ENCODE measurements around the gene KRT80.

Gene KRT80

DNA sequence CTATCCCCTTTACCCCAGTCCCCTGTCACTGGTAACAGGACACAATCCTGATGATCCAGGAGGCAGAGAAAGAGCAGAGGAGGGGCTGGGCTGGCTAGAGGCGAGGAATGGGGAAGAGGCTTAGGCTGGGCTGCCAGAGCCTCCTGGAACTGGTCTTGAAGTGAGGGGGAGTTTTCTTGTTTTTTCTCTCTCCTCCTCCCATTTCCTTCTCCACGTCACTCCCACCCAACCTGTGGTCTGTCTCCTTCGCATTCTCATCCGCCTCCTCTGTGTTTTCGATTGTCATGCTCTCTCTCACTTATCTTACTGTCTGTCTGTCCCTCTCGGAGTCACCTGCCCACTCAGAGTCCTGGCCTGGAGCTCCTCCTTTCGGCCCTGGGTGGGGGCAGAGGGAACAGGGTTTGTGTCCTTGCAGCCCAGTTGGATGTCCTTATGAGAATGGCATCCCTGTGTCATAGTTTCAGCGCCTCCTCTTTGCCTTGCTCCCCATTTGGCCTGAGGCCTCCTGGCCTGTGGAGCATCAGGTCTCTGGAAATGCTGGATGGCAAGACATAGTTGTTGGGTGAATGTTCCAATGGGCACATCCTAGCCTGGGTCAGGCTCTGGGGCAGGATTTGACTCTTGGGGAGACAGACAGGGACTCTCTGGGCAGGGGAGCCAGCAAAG lies 3.4 kb upstream of the KRT80 start:
- DNase-seq = no peak

DNA sequence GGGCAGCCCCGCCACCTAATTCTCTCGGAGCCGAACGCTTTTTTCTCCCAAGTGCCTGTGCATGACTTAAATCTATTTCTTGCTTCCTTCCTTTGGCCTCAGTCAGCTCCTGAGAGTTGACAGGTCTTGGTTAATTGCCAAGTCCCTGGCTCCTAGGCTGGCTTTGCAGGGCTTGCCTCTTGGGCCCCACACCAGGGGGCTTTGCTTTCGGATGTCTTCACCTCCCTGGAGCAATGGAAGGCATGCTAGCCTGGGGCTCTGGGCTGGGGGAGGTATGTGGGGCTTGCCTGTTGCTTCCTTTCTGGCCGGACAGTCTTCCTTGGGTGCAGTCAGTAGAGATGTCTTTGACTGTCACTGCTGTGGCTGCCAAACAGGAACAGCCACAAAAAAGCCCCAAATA lies 2.2 kb upstream of the KRT80 start:
- DNase-seq = no peak

GRCh38 chr12:52193532-52193931 lies 1.7 kb upstream of the KRT80 start:
- DNase-seq = no peak

- no peak for DNase-seq
Measured at GRCh38 chr12:52190860-52191729, 719 bp downstream of the KRT80 start.

DNA sequence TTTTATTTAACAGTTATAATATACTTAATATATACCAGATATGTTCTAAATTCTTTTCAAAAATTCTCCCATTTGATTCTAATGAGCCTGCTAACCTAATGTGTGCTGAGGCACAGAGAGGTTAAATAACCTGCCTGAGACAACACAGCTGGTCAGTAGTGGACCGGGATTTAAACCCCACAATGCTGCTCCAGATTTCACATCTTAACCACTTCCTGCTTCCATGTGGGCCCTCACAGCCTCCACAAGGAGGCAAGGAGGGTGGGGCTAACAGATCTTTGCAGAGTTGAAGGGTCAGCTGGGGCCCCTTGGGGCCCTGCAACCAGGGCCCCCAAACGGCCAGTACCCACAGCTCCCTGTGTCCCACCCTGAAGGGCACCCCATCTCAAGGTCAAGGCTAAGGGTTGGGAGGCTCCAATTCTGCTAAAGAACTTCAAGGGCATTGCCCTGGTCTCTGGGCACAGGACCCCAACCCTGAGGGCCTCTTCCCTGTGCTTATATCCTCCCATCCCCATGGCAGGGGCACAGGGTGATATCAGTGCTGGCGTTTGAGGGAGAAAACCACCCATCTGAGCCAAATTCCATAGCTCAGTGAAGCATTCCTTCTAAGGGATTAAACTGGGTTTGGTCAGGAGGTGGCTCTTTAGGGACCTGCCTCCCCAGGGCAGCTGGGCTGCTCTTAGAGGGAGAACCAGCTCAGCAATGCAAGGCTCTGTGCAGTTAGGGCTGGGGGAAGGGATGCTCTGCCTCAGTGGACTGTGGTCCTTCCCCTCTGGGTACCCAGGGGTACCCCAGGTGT lies 2.2 kb downstream of the KRT80 start:
- no peak for DNase-seq

- no peak for DNase-seq
Measured at GRCh38 chr12:52188658-52189057, 3.2 kb downstream of the KRT80 start.

DNA sequence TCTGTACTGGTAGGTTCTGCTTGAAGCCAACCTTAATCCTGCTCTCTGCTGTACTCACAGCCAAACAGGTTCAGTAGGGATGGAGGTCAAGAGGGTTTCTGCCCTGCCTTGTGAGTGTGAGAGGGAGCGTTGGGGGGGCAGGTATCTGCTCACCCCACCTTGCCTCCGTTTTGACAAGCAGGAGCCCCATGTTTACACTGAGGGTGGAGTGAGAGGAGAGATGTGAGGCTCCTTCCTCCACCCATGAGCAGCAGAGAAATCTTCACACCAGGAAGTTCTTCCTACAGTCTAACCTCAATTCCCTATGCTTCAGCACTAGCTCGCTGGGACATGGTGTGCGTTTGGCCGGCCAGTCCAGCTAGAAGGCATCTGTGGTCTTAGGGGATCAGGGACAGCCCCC lies 4.2 kb downstream of the KRT80 start:
- DNase-seq = no peak

- DNase-seq = no peak
Measured at GRCh38 chr12:52187206-52187605, 4.6 kb downstream of the KRT80 start.

- DNase-seq = no peak
Measured at GRCh38 chr12:52186118-52186840, 5.5 kb downstream of the KRT80 start.

DNA sequence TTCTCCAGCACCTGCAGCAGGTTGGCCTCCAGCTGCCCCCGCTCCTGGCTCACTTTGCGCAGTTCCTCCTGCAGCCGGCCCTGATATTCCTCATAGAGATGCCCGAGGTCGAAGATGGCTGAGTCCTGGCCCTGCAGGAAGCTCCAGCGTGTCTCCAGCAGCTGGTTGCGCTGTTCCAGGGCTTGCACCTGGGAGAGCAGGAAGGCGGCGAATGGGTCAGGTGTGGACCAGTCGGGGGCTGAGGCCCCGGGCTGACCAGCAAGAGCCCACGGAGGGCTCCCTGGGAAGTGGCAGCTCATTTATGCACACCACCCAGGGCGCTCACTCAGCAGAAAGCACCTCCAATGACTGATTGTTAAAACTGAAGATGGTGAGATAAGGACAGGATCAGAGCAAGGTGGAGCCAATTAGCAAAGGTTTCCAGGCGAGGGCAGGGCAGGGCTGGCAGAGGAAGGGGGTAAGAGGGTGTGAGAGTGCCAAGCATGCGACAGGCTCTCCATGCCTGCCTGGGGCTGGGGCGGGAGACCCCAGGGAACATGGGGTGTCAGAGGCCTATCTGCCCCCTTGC lies 6.3 kb downstream of the KRT80 start:
- DNase-seq = no peak

GRCh38 chr12:52184813-52185212 lies 7.0 kb downstream of the KRT80 start:
- no peak for DNase-seq

- no peak for DNase-seq
Measured at GRCh38 chr12:52183971-52184370, 7.8 kb downstream of the KRT80 start.

DNA sequence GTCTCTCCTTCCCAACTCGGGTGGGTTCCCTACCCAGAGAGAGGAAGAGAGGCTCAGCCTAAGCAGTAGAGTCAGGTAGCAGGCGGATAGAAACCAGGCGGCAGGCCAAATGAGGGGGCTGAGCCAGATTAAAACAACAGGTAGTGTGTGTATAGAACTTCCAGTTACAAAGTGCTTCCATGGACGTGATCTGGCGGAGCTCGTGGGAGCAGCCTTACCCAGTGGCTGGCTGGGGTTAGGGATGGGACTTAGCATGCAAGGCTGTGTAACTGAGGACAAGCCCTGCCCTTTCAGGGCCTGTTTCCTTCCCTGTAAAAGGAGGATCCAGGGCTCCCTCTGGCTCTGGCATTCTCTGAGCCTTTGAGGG lies 8.3 kb downstream of the KRT80 start:
- no peak for DNase-seq

DNA sequence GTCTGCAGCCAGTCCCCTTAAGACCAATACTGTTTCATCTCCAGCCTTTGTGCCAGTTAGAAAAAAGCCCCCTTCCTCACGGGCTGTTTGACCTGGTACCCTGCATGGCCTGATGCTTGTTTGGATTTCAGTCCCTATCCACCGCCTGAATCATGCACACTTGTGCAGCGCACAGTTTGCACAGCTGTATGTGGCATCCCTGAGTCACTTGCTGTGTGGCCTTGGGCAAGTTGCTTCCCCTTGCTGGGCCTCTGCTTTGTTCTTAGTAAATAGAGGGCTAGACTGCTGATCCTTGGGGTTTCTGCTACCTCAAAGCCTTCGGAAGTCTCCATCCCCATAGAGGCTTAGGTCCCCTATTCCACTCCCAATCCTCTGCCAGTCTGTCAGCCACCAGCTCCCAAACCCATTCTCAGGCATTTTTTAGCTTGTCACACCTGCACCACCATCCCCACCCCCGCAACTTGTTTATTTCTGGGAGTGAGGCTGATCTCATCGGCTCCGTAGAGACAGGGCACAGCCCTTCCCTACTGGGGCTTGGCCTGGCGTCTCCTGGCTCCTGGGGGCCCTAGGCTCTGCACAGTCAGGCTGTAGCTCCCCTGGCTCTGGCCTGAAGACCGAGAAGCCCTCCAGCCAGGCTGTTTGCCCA lies 8.8 kb downstream of the KRT80 start:
- no peak for DNase-seq

- DNase-seq = no peak
Measured at GRCh38 chr12:52182384-52182783, 9.4 kb downstream of the KRT80 start.

DNA sequence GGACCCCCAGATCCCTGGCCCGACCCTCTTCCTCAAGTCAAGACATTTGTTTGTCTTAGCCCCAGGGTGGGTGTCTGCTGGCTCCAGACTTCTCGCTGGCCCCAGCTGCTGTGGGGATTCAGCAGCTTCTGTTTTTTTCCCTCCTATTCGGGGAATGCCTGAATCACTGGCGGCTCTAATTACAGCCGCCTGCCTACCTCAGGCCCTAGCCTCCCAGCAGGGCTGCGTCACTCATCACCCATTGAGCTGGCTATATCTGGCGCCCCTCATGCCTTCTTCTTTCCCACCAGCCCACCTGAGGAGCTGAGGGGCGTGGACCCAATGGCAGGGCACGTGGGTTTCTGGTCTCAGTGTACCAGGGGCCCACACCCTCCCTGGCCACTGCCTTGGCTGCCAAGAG lies 10.1 kb downstream of the KRT80 start:
- peak; percentile 6 for DNase-seq

DNA sequence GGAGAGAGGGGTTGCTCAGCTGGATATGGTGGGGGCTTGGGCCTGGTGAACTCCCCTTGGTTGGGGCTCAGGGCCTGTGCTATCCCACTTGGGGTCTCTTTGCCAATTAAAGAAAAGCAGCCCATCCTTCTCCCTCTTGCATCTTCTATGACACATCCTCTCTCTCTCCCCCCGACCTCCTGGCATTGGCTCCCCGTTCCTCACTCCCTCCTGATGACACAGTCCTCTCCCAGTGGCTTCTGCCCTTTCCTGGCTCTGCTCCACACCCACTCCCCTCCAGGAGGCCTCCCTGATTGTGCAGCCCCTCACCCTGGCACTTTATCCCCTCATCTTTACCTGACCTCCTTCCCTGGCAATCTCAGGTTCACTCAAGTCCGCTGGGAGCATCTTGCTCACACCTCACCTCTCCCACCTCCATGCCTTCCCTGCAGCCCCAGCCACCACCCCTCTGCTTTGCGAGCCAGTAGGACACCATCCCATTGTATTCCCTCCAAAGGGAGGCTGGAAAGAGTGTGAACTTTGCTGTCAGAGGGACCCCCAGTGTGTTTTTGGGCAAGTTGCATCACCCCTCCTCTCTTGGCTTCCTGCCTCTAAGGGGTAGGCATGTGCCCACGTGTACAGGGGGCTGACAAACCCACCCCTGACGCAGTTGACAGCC lies 10.7 kb downstream of the KRT80 start:
- no peak for DNase-seq

DNA sequence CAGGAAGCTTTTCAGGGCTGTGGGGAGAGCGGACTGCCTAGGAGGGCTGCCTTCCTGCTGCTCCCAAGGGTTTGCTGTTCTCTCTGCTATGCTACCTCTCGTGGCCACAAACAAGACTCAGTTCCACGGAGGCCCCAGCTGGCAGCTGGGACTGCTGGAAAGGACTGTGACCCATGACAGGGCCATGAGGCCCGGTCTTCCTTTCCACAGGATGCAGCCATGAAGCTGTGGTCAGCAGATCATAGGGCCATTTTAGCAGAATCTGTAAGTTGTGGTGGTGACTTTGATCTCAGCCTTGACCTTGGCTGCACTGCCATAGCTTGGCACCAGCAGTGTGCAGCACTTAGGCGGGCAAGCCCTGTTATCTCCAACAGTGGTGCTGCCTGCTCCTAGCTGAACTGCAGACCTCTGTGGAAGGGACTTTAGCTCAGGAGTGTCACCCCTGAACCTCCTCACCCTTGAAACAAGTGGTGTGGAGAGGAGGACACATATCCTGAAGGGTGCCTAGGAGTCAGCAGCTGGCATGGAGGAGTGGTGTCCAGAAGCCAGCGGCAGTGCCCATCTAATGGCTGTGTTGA lies 12.3 kb downstream of the KRT80 start:
- DNase-seq = no peak

DNA sequence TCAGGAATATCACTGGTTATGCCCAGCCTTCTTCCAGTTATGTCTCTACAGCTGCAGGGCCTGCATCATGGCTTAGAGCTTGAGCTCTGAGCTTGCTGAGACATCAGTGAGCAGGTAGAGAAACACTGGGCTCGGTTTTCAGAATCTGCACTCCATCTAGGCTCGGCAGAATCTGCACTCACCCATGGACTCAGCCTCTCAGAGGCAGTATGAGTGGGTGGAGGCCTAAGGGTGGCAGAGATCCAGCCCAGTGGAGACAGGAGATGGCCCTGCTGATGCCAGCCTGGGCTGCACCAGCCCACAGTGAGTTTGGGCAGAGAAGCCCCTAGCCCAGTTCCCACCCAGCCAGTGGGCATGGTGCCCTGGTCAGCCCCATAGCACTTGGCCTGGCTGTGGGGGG lies 12.8 kb downstream of the KRT80 start:
- DNase-seq = no peak

DNA sequence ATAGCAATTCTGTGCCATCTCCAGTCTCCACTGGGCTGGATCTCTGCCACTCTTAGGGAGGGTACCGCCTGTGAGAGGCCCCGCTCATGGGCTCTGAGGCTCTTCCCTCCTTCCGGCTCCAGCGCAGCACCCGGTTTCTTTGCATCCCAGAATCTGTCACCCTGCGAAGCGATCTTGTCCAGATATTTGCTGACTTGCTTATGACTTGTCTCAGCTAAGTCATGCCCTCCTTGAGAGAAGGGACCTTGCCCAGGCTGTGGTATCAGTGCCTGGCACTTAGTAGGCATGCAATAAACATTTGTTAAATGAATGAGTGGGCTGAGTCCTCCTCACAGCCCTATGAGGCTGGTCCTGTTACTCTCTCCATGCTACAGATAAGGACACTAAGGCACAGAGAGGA lies 13.4 kb downstream of the KRT80 start:
- no peak for DNase-seq
